HG02759 (cell line): Measurements from ENCODE around the gene DRAXIN.

Source experiments
- ATAC-seq: cut with Tn5 transposase; IDR thresholded peaks from one replicate; pipeline ENCODE4 v1.9.1; 2021; ENCODE audit warnings: mild to moderate bottlenecking, moderate library complexity; ENCODE audit not compliant: unreplicated experiment

Gene DRAXIN

GRCh38 chr1:11654939-11655808, 36.3 kb upstream of the DRAXIN start:
- peak; percentile 33 for ATAC-seq

- ATAC-seq: no peak
These were observed 33.9 kb upstream of the DRAXIN start for GRCh38 chr1:11657654-11658053.

GRCh38 chr1:11658542-11658941, 33.0 kb upstream of the DRAXIN start:
- ATAC-seq: no peak

- ATAC-seq: no peak
These were observed 31.8 kb upstream of the DRAXIN start for GRCh38 chr1:11659748-11660147.

GRCh38 chr1:11661103-11661502, 30.4 kb upstream of the DRAXIN start:
- no peak for ATAC-seq

- ATAC-seq: peak; percentile 51
These were observed 27.0 kb upstream of the DRAXIN start for GRCh38 chr1:11664336-11665065.

GRCh38 chr1:11668516-11668915, 23.0 kb upstream of the DRAXIN start:
- no peak for ATAC-seq

- ATAC-seq: no peak
These were observed 20.8 kb upstream of the DRAXIN start for GRCh38 chr1:11670747-11671146.

- no peak for ATAC-seq
These were observed 20.3 kb upstream of the DRAXIN start for GRCh38 chr1:11671205-11671543.

GRCh38 chr1:11671544-11672286, 19.8 kb upstream of the DRAXIN start:
- ATAC-seq: no peak

- no peak for ATAC-seq
These were observed 18.3 kb upstream of the DRAXIN start for GRCh38 chr1:11673089-11673769.

- ATAC-seq: no peak
These were observed 17.0 kb upstream of the DRAXIN start for GRCh38 chr1:11674488-11674887.

- ATAC-seq: no peak
These were observed 16.2 kb upstream of the DRAXIN start for GRCh38 chr1:11675325-11675724.

GRCh38 chr1:11676386-11677103, 15.0 kb upstream of the DRAXIN start:
- ATAC-seq: no peak

- ATAC-seq: no peak
These were observed 13.1 kb upstream of the DRAXIN start for GRCh38 chr1:11678442-11678841.

- no peak for ATAC-seq
These were observed 11.0 kb upstream of the DRAXIN start for GRCh38 chr1:11680270-11681070.

- ATAC-seq: peak; percentile 85
These were observed 10.3 kb upstream of the DRAXIN start, which contains the start of gene MAD2L2 for GRCh38 chr1:11681071-11681771. MAD2L2 (minus strand) TSS chr1:11681148; CDS start chr1:11680601, 547 bp downstream.

- no peak for ATAC-seq
These were observed 9.2 kb upstream of the DRAXIN start for GRCh38 chr1:11682287-11682771.

- no peak for ATAC-seq
These were observed 8.7 kb upstream of the DRAXIN start for GRCh38 chr1:11682799-11683198.
